Effector memory CD4-positive, alpha-beta T cell (primary cell): ENCODE results near the gene LRP1-AS.

Source experiments
- DNase-seq, 3 donors: peaks; one replicate each; pipeline ENCODE4 v3.0.0-alpha.2; 2020
- H3K27ac ChIP-seq: 2 replicates; pipeline ENCODE4 v1.7.0; 2013; ENCODE audit warnings: mild to moderate bottlenecking, low read length, moderate library complexity; ENCODE audit not compliant: insufficient read depth, poor library complexity, severe bottlenecking
- H3K27me3 ChIP-seq: replicated peaks from 2 replicates; pipeline ENCODE4 v1.7.0; 2013; ENCODE audit warnings: mild to moderate bottlenecking, low read length; ENCODE audit not compliant: insufficient read depth, control insufficient read depth, poor library complexity, severe bottlenecking
- H3K36me3 ChIP-seq: 2 replicates; pipeline ENCODE4 v1.7.0; 2013; ENCODE audit warnings: mild to moderate bottlenecking, low read length, moderate library complexity; ENCODE audit not compliant: control insufficient read depth, insufficient read depth
- H3K4me1 ChIP-seq: 2 replicates; pipeline ENCODE4 v1.7.0; 2013; ENCODE audit warnings: low read length, mild to moderate bottlenecking; ENCODE audit not compliant: control insufficient read depth, insufficient read depth, poor library complexity, severe bottlenecking
- H3K4me3 ChIP-seq: 2 replicates; pipeline ENCODE4 v1.7.0; 2013; ENCODE audit warnings: low read length, low read depth, mild to moderate bottlenecking; ENCODE audit not compliant: insufficient read depth, poor library complexity, severe bottlenecking
- H3K9me3 ChIP-seq: 2 replicates; pipeline ENCODE4 v1.7.0; 2013; ENCODE audit warnings: mild to moderate bottlenecking, low read length, moderate library complexity; ENCODE audit not compliant: control insufficient read depth

The LRP1-AS gene

DNA sequence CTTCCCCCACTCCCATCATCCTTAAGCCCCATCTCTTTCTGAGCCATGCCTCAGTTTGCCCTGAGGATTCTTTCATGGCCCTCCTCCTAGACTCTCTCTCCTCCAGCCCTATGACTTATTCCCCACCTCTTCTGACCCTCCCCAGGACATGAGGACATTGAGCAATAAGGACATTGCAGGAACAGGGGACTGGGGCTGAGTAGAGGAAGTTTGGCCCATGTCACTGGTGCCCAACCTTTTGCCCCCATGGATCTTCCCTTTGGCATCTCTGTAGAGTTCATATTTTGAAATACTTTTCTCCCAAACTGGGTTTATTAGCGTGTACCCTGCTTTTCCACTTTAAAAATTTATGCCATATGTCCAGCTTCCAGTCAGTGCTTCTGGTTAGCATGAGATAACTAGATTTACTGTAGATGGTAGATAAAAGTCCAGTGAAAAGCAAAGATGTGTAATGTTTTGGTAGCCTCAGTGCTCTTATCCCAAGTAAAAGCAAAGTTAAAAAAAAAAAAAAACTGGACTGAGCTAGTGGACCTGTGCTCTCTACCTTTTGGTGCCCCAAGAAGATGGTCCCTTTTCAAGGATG lies 6.1 kb upstream of the LRP1-AS start:
- no peaks in the 10 kb centered on the region for H3K9me3 ChIP-seq
- no peak overlapping the region for H3K27ac ChIP-seq
- H3K4me1 ChIP-seq: no peaks in the 10 kb centered on the region
- DNase-seq: no peak
- no peak overlapping the region for H3K4me3 ChIP-seq
- no peaks in the 10 kb centered on the region for H3K36me3 ChIP-seq
- no peaks in the 10 kb centered on the region for H3K27me3 ChIP-seq

DNA sequence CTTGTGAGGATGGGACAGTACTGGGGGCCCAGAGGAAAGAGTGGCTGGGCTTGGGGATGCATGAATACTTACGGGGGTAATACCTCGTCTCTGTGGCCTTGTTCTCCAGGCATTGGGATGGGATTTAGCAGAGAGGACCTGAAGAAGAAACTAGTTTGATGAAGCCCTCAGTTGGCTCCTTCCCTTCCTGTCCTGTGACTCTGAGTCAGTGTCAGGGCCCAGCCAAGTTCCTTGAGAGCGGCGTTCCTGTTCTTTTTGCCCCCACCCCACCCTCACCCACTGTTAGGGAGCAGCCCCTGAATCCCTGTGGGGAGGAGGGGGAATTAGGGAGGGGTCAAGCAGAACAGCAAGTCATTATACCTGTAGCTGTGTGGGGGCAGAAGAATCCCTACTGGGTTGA lies 5.2 kb upstream of the LRP1-AS start:
- Histone ChIP-seq H3K36me3 (no peaks in the 10 kb centered on the region), H3K4me1 (no peaks in the 10 kb centered on the region)

DNA sequence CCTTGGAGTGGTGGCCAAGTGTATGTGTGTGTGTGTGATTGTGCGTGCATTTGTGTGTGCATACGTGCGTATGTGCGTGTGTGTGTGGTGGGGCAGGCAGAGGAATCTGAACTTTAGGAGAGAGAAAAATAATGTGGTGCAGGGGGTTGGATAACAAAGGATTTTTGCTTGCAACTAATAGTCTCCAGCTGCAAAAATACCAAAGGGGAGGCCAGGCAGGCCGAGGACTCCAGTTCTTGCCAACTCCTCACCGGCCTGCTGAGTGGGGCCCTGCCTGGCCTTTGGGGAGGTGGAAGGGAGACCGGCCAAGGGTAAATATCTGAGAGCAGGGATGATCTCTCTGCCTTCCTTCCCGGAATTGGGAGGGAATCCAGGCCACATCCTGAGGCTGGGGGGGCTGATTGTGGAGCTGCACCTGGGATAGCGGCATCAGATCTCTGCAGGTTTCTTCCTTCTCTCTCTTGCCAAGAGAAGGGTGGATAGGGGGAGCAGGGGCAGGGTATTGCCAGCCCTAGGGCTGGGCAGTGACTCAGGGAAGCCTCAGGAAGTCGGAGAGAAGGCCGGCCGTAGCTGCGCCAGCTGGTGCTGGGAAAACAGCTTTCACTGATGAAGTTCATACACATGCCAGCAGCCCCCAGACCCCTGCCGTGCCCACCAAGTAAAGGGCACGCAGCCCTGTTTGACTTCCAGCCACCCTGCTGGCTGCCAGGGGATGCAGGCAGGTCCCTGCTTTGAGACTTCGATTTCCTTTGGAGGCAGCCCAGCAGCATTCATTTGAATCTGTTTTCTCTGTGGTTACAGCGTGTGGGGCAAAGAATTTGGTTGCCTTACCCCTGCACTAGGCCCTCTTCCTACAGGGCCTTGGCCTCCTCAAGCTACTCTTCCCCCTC lies 4.6 kb upstream of the LRP1-AS start:
- Histone ChIP-seq H3K36me3 (no peaks in the 10 kb centered on the region), H3K4me1 (no peaks in the 10 kb centered on the region), H3K4me3 (no peak overlapping the region), H3K9me3 (no peaks in the 10 kb centered on the region), H3K27me3 (no peaks in the 10 kb centered on the region), H3K27ac (no peak overlapping the region)
- no peak for DNase-seq

More for the DNA sequence above, 5.2 kb upstream of the LRP1-AS start:
- Histone ChIP-seq H3K27me3 (no peaks in the 10 kb centered on the region), H3K9me3 (no peaks in the 10 kb centered on the region), H3K4me3 (no peak overlapping the region), H3K27ac (no peak overlapping the region)
- no peak for DNase-seq

DNA sequence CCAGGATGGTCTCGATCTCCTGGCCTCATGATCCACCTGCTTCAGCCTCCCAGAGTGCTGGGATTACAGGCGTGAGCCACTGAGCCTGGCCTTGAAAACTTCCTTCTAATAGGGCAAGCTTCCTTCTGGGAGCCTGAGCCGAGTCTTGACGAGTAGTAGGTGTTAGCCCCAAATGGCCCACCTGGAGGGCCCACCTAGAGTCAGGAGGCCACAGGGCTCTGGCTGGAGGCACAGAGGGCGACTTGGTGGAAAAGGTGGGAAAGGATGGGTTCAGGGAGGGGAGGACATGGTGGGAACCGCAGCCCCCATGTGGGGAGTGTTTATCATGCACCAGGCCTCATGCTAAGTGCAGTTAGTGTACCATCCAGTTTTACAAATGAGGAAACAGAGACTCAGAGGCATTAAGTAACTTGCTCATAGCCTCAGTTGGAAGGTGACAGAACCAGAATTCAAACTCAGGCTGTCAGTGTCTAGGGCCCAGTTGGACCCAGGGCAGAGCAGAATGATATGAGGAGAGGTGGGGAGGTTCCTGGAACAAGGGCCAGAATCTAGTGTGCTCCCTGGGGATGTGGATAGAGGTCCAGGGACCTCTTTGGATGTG lies 3.1 kb upstream of the LRP1-AS start:
- no peaks in the 10 kb centered on the region for H3K4me1 ChIP-seq
- no peaks in the 10 kb centered on the region for H3K36me3 ChIP-seq
- no peaks in the 10 kb centered on the region for H3K9me3 ChIP-seq
- H3K27ac ChIP-seq: no peak overlapping the region
- no peak for DNase-seq
- H3K4me3 ChIP-seq: no peak overlapping the region
- no peaks in the 10 kb centered on the region for H3K27me3 ChIP-seq

DNA sequence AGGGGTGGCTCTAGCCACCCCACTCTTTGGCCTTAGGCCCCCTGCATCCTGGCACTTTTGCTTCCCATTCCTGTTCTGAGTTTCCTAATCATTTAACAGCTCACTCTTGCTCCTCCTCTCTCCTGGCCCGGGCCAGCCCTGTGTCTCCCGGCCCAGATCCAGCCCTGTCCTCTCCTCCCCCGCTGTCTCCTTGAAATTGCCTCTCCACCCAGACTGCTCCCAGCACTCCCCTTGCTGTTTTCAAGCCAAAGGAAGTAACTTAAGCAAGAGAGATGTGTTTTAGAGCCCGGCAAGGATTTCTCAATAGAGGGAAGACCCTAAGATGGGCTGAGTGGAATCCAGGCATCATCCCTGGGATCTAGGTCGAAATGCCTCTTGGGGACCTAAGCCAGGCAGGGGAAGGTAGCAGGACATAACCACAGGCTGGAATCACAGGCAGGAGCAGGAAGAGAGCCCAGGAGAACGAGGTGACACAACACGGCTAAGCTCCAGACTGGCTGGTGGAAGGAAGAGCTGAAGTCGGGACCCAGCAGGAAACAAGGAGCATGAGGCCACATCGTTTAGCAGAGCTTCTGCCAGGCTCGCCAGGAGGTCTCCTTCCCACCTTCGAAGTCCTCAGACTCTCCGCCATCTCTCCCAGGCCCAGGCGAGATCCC lies 2.0 kb upstream of the LRP1-AS start:
- Histone ChIP-seq H3K9me3 (no peaks in the 10 kb centered on the region), H3K36me3 (no peaks in the 10 kb centered on the region), H3K4me1 (no peaks in the 10 kb centered on the region), H3K4me3 (no peak overlapping the region), H3K27ac (no peak overlapping the region), H3K27me3 (no peaks in the 10 kb centered on the region)
- no peak for DNase-seq

DNA sequence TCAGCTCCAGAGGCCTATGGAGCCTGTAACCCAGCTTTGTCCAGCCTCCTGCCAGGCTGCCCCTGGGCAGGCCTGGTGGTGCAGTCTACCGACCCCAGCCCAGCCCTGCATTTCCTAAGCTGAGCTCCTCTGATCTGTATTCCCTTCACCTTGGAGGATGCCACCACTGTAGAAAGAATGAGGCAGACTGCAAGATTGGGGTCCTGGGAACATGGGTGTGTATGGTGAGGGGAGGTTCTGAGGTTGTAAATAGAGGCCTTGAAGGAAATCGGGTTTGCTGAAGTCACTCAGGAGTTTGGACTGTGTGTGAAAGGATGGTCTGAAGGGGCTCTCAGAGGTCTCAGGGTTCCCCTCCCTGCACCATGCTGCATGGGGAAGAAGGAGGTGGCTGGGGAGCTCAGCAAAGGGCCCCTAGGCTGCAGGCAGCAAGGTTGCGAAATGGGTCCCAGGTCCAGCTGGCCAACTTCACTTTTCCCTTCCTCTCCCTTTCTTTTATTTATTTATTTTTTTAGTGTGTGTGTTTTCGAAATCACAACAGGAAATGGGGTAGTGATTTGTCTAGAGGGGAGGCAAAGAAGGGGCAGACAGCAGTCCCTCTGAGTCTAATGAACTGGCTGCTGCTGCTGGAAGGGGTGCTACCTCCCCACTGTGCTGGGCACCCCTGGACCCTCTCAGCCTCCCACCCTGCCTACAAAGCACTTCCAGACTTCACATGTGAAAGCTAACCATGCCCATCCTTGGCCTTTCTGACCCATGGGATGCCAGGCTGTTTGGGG lies 1.2 kb upstream of the LRP1-AS start:
- Histone ChIP-seq H3K4me3 (no peak overlapping the region), H3K27me3 (no peaks in the 10 kb centered on the region), H3K36me3 (no peaks in the 10 kb centered on the region), H3K27ac (no peak overlapping the region), H3K9me3 (no peaks in the 10 kb centered on the region), H3K4me1 (no peaks in the 10 kb centered on the region)
- DNase-seq: no peak

DNA sequence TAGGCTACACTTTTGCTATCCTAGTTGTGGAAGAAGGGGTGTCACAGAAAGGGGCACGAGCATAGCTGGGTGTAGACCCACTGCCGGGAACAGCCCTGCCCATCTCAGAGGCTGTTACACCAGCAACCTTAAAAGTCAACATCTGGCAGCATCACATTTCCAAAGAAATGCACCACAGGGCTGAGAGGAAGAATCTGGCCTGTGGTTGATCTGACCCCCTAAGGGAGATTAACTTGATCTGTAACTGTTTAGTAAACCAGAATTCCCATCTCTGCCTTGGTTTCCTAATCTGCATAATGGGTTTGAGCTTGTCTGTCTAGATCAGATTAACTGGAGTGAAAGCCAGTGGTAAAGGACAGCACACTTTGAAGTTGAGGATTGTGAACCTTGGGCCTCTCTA lies 1.3 kb downstream of the LRP1-AS start:
- Histone ChIP-seq H3K36me3 (no peaks in the 10 kb centered on the region), H3K27ac (no peak overlapping the region), H3K4me3 (no peak overlapping the region), H3K4me1 (no peaks in the 10 kb centered on the region), H3K27me3 (no peaks in the 10 kb centered on the region), H3K9me3 (no peaks in the 10 kb centered on the region)
- DNase-seq: no peak

DNA sequence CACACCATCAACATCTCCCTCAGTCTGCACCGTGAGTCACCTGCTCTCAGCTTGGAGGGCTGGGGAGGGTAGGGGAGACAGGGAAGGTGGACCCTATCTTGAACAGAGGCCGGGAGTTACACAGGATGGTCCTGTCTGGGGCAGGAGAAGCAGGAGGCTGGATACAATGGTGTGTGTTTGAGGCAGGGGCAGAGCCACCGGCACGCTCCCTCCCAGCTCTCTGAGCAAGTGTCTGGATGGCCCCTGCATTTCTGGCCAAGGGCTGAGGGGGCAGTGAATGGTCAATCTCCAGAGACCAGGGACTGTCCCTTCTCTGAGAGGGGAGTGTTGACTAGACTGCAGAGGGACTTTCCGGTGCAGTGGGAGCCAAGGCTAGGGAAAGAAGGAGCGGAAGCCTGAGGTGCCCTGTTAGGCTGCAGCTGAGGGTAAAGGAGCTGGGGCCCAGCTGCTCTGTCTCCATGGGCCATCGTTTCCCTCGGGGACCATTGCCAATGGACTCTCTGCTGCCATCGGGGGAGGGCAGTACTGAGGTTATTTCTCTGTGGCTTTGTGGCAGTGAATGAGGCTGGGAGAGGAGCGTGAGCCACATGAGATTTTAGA lies 1.9 kb downstream of the LRP1-AS start:
- no peaks in the 10 kb centered on the region for H3K4me1 ChIP-seq
- no peak overlapping the region for H3K4me3 ChIP-seq
- DNase-seq: no peak
- no peaks in the 10 kb centered on the region for H3K27me3 ChIP-seq
- no peaks in the 10 kb centered on the region for H3K9me3 ChIP-seq
- no peaks in the 10 kb centered on the region for H3K36me3 ChIP-seq
- no peak overlapping the region for H3K27ac ChIP-seq

DNA sequence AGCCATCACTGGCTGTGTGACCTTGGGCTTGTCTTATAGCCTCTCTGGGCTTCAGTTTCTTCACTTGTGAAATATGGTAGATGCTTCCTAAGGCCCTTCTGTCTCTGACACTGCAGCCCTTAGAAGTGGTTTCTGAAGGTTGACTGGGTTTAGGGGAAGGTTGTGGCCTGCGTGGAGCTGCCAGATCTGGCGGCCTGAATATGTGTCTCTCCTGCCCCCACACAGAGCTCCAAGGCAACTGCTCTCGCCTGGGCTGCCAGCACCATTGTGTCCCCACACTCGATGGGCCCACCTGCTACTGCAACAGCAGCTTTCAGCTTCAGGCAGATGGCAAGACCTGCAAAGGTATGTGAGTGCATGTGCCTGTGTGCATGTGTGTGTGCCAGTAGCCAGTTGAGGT lies 4.0 kb downstream of the LRP1-AS start:
- Histone ChIP-seq H3K27me3 (no peaks in the 10 kb centered on the region), H3K4me1 (no peaks in the 10 kb centered on the region), H3K9me3 (no peaks in the 10 kb centered on the region), H3K27ac (no peak overlapping the region), H3K36me3 (no peaks in the 10 kb centered on the region), H3K4me3 (no peak overlapping the region)
- no peak for DNase-seq
